H1 (cell line): ENCODE measurements around the gene DYNLT1. TPM values are rescaled to one million over a fixed set of nuclear protein-coding genes. Genes with fewer than 3 reads are reported as not detected.

Source experiments
- CTCF ChIA-PET: fragments of 300-600 bp; sonication (Branson Sonifier 250); formaldehyde crosslinking; loops from one replicate; lab custom pipeline; 2021; ENCODE audit not compliant: partially characterized antibody; lab: Charles Lee
- POLR2A ChIA-PET: fragments of 300-600 bp; sonication (Branson Sonifier 250); formaldehyde crosslinking; loops from one replicate; lab custom pipeline; 2021; ENCODE audit warnings: inconsistent platforms; ENCODE audit not compliant: partially characterized antibody; lab: Charles Lee
- DNase-seq, 2 experiments: peaks; one replicate each; pipeline versions ENCODE4 v3.0.0 to v3.0.0-alpha.2; 2010 to 2022; ENCODE audit warnings: low spot score in 2 of 2, low read depth in 1 of 2, mixed read lengths in 1 of 2
- FAIRE-seq: peaks from 2 replicates; lab custom pipeline; 2011; peaks lifted over from hg19 to GRCh38; lab: Jason Lieb, UNC
- H2AFZ ChIP-seq: 2 replicates; pipeline ENCODE4 v1.8.1; 2012; ENCODE audit warnings: low read length, inconsistent platforms
- H2AK5ac ChIP-seq: 2 replicates; pipeline ENCODE4 v1.6.1; 2013; ENCODE audit warnings: low read depth, low read length
- H2BK120ac ChIP-seq: replicated peaks from 2 replicates; pipeline ENCODE3; 2013; ENCODE audit warnings: low read depth, low read length, inconsistent platforms
- H2BK12ac ChIP-seq: 2 replicates; pipeline ENCODE4 v1.6.1; 2013; ENCODE audit warnings: low read depth, low read length
- H2BK15ac ChIP-seq: 2 replicates; pipeline ENCODE4 v1.6.1; 2013; ENCODE audit warnings: low read length
- H2BK20ac ChIP-seq: 2 replicates; pipeline ENCODE4 v1.6.1; 2013; ENCODE audit warnings: low read length
- H2BK5ac ChIP-seq: 2 replicates; pipeline ENCODE4 v1.6.1; 2013; ENCODE audit warnings: low read depth, low read length
- H3K14ac ChIP-seq: 2 replicates; pipeline ENCODE4 v1.6.1; 2013; ENCODE audit warnings: inconsistent platforms; ENCODE audit not compliant: insufficient read length
- H3K18ac ChIP-seq: 2 replicates; pipeline ENCODE4 v1.6.1; 2013; ENCODE audit warnings: low read length; ENCODE audit errors: extremely low read depth
- H3K23ac ChIP-seq: 2 replicates; pipeline ENCODE4 v1.6.1; 2013; ENCODE audit warnings: inconsistent platforms; ENCODE audit not compliant: insufficient read length
- H3K23me2 ChIP-seq: 2 replicates; pipeline ENCODE4 v1.6.1; 2013; ENCODE audit warnings: low read depth, low read length
- H3K27ac ChIP-seq: 2 replicates; pipeline ENCODE4 v1.6.1; 2011; ENCODE audit warnings: low read depth, low read length, inconsistent platforms
- H3K27me3 ChIP-seq, 4 experiments: replicated peaks in 1 of 4; 1 replicate in 1 of 4; 2 replicates in 3 of 4; pipeline versions ENCODE4 v1.6.1 to v1.8.1; 2011 to 2013; ENCODE audit warnings: low read length in 3 of 4, mild to moderate bottlenecking in 3 of 4, inconsistent platforms in 2 of 4, mixed read lengths in 2 of 4, moderate library complexity in 1 of 4; ENCODE audit not compliant: control insufficient read depth in 3 of 4, insufficient read depth in 3 of 4; ENCODE audit errors: extremely low read depth in 1 of 4
- H3K36me3 ChIP-seq, 4 experiments: 2 replicates each; pipeline versions ENCODE4 v1.6.1 to v1.8.1; 2011 to 2013; ENCODE audit warnings: mild to moderate bottlenecking in 4 of 4, low read length in 3 of 4, moderate library complexity in 2 of 4, control low read depth in 1 of 4, inconsistent platforms in 1 of 4; ENCODE audit not compliant: insufficient read depth in 4 of 4, control insufficient read depth in 2 of 4
- H3K4ac ChIP-seq: replicated peaks from 2 replicates; pipeline ENCODE3; 2013; ENCODE audit warnings: low read length, low read depth, mixed read lengths, inconsistent platforms; ENCODE audit not compliant: insufficient read length
- H3K4me1 ChIP-seq, 4 experiments: replicated peaks in 1 of 4; 1 replicate in 1 of 4; 2 replicates in 3 of 4; pipeline versions ENCODE4 v1.6.1 to v1.8.1; 2011 to 2013; ENCODE audit warnings: low read length in 3 of 4, inconsistent platforms in 2 of 4, mixed read lengths in 1 of 4; ENCODE audit not compliant: insufficient read depth in 4 of 4, control insufficient read depth in 3 of 4
- H3K4me2 ChIP-seq, 2 experiments: 2 replicates each; pipeline versions ENCODE4 v1.6.1 to v1.8.1; 2011 to 2013; ENCODE audit warnings: low read depth in 2 of 2, low read length in 2 of 2, control low read depth in 1 of 2, inconsistent platforms in 1 of 2, mild to moderate bottlenecking in 1 of 2; ENCODE audit not compliant: insufficient read depth in 1 of 2
- H3K4me3 ChIP-seq, 4 experiments: fragments of 200-600, 300-600 bp in 1 of 4; sonication (generic), shearing (Covaris generic), sonication (Bioruptor Twin) in 1 of 4; 2 replicates each; pipeline versions ENCODE4 v1.5.1 to v1.8.1; 2011 to 2016; ENCODE audit warnings: low read length in 4 of 4, low read depth in 3 of 4, control low read depth in 2 of 4, inconsistent platforms in 2 of 4, mild to moderate bottlenecking in 2 of 4, mixed read lengths in 1 of 4, moderate library complexity in 1 of 4; ENCODE audit not compliant: insufficient read depth in 2 of 4; ENCODE audit errors: extremely low read depth in 1 of 4
- H3K56ac ChIP-seq: replicated peaks from 2 replicates; pipeline ENCODE3; 2013; ENCODE audit warnings: low read depth, mild to moderate bottlenecking, mixed read lengths, low read length, inconsistent platforms; ENCODE audit not compliant: insufficient read length
- H3K79me1 ChIP-seq: 2 replicates; pipeline ENCODE4 v1.6.1; 2013; ENCODE audit warnings: low read depth, low read length, control low read depth
- H3K79me2 ChIP-seq, 2 experiments: 2 replicates each; pipeline versions ENCODE4 v1.6.1 to v1.8.1; 2012 to 2013; ENCODE audit warnings: low read length in 2 of 2, mild to moderate bottlenecking in 2 of 2, inconsistent platforms in 1 of 2; ENCODE audit not compliant: insufficient read depth in 2 of 2, control insufficient read depth in 1 of 2
- H3K9ac ChIP-seq, 4 experiments: replicated peaks in 1 of 4; 1 replicate in 1 of 4; 2 replicates in 3 of 4; pipeline versions ENCODE4 v1.6.1 to v1.8.1; 2011 to 2013; ENCODE audit warnings: low read depth in 3 of 4, low read length in 3 of 4, control low read depth in 2 of 4, mild to moderate bottlenecking in 2 of 4, moderate library complexity in 2 of 4, inconsistent platforms in 1 of 4; ENCODE audit errors: extremely low read depth in 1 of 4
- H3K9me3 ChIP-seq, 2 experiments: 2 replicates each; pipeline versions ENCODE4 v1.6.1 to v1.8.1; 2012 to 2013; ENCODE audit warnings: mild to moderate bottlenecking in 2 of 2, moderate library complexity in 2 of 2, control low read depth in 1 of 2, inconsistent platforms in 1 of 2, low read depth in 1 of 2, low read length in 1 of 2, mixed read lengths in 1 of 2; ENCODE audit not compliant: insufficient read depth in 2 of 2
- H4K20me1 ChIP-seq, 2 experiments: replicated peaks in 1 of 2; 2 replicates each; pipeline versions ENCODE3 to v1.8.1; 2011 to 2013; ENCODE audit warnings: inconsistent platforms in 2 of 2, low read length in 2 of 2, mild to moderate bottlenecking in 1 of 2; ENCODE audit not compliant: insufficient read depth in 2 of 2, control insufficient read depth in 1 of 2
- H4K5ac ChIP-seq: 2 replicates; pipeline ENCODE4 v1.6.1; 2013; ENCODE audit warnings: low read length, low read depth, mixed read lengths, inconsistent platforms; ENCODE audit not compliant: insufficient read length
- H4K8ac ChIP-seq: 2 replicates; pipeline ENCODE4 v1.8.0; 2013; ENCODE audit warnings: mild to moderate bottlenecking, moderate library complexity, low read length, inconsistent platforms; ENCODE audit not compliant: insufficient read depth; ENCODE audit errors: extremely low read depth
- H4K91ac ChIP-seq: replicated peaks from 2 replicates; pipeline ENCODE3; 2013; ENCODE audit warnings: low read length, mixed read lengths, inconsistent platforms; ENCODE audit not compliant: insufficient read length
- ATF3 ChIP-seq: IDR thresholded peaks from 2 replicates; pipeline ENCODE4 v1.6.1; 2011; ENCODE audit warnings: low read depth, mild to moderate bottlenecking, low read length; ENCODE audit not compliant: insufficient read depth
- BCL11A ChIP-seq, 2 experiments: IDR thresholded peaks; one replicate each; pipeline ENCODE4 v1.6.1; 2011; ENCODE audit warnings: low read depth in 2 of 2, low read length in 2 of 2, mild to moderate bottlenecking in 2 of 2
- CTBP2 ChIP-seq: IDR thresholded peaks from 2 replicates; pipeline ENCODE4 v1.7.0; 2011; ENCODE audit warnings: borderline replicate concordance, mild to moderate bottlenecking, moderate library complexity, mixed read lengths, low read length; ENCODE audit not compliant: insufficient read depth, insufficient read length
- EP300 ChIP-seq, 2 experiments: IDR thresholded peaks; 1 replicate in 1 of 2; 2 replicates in 1 of 2; pipeline ENCODE4 v1.6.1; 2011 to 2012; ENCODE audit warnings: low read depth in 2 of 2, low read length in 2 of 2, mild to moderate bottlenecking in 2 of 2, borderline replicate concordance in 1 of 2, inconsistent platforms in 1 of 2, moderate library complexity in 1 of 2
- HDAC6 ChIP-seq: IDR thresholded peaks from one replicate; pipeline ENCODE4 v1.7.1; 2012; ENCODE audit warnings: low read depth, mild to moderate bottlenecking, inconsistent platforms, low read length, moderate library complexity
- NANOG ChIP-seq: IDR thresholded peaks from 2 replicates; pipeline ENCODE4 v1.6.1; 2011; ENCODE audit warnings: low read length, low read depth, mild to moderate bottlenecking, inconsistent platforms; ENCODE audit not compliant: insufficient read depth, poor library complexity, severe bottlenecking
- RAD21 ChIP-seq, 2 experiments: IDR thresholded peaks in 1 of 2; conservative IDR thresholded peaks in 1 of 2; 2 replicates each; pipeline ENCODE4 v1.6.1; 2011; ENCODE audit warnings: low read depth in 2 of 2, low read length in 2 of 2, improper control_type of control experiment in 1 of 2, inconsistent platforms in 1 of 2, mild to moderate bottlenecking in 1 of 2, moderate library complexity in 1 of 2
- RFX5 ChIP-seq: IDR thresholded peaks from 2 replicates; pipeline ENCODE4 v1.6.1; 2011; ENCODE audit warnings: low read depth, low read length, improper control_type of control experiment, borderline replicate concordance
- SP4 ChIP-seq: IDR thresholded peaks from 2 replicates; pipeline ENCODE4 v1.6.1; 2012; ENCODE audit warnings: low read length, inconsistent platforms
- SRF ChIP-seq: IDR thresholded peaks from 2 replicates; pipeline ENCODE4 v1.6.1; 2011; ENCODE audit warnings: mild to moderate bottlenecking, low read depth, low read length, moderate library complexity
- TBP ChIP-seq: IDR thresholded peaks from 2 replicates; pipeline ENCODE4 v1.6.1; 2011; ENCODE audit warnings: low read depth, low read length, improper control_type of control experiment
- WGBS, 2 experiments: shearing (Covaris generic) in 1 of 2; methylation state at CpG; one replicate each; pipeline versions ENCODE4 v1.1.6 to v1.1.7; 2013 to 2015; ENCODE audit warnings: low lambda C conversion rate in 2 of 2, mixed read lengths in 2 of 2, inconsistent platforms in 1 of 2, low coverage in 1 of 2, missing lambda C conversion rate in 1 of 2; ENCODE audit not compliant: insufficient replicate concordance in 2 of 2, insufficient coverage in 1 of 2, insufficient read length in 1 of 2; ENCODE audit errors: extremely low coverage in 1 of 2, missing lambda C conversion rate in 1 of 2; 5-methylcytosine and 5-hydroxymethylcytosine counted together
- polyA plus RNA-seq, 7 experiments: library from polyadenylated mRNA; depleted of rRNA in 3 of 7; stranded (reverse) in 5 of 7; unstranded in 2 of 7; fragments of >200 nt in 5 of 7; fragments of 200-250 nt in 2 of 7; gene quantifications; 1 replicate in 5 of 7; 2 replicates in 1 of 7; 4 replicates in 1 of 7; pipeline versions ENCODE4 v1.2.1 to v1.2.3, GENCODE V29; 2011 to 2013; ENCODE audit warnings: missing spikeins in 2 of 7, mixed read lengths in 2 of 7
- total RNA-seq: library from RNA; stranded (reverse); fragmentation: NEBNext Ultra II Directional; extraction: Animal tissue kit (Norgen Biotek cat#: 25700); gene quantifications from 2 replicates; pipeline ENCODE4 v1.2.1, GENCODE V29; 2021

Gene DYNLT1
- total and polyA plus RNA-seq, 2 of the 8 experiments (the other 6 are each of a cell fraction or from before 2014, with no cell fraction given), result 119 to 245 TPM

GRCh38 chr6:158607411-158608170, 37.0 kb downstream of the DYNLT1 start:
- Histone ChIP-seq H3K9me3 (no peaks in the 10 kb centered on the region), H3K27ac (no peak overlapping the region), H3K23ac (no peak overlapping the region), H3K4ac (no peak overlapping the region), H3K9ac (no peak overlapping the region), H4K8ac (no peak overlapping the region), H2BK20ac (no peak overlapping the region), H4K91ac (no peak overlapping the region), H2BK5ac (no peak overlapping the region), H2AFZ (no peak overlapping the region), H3K27me3 (no peaks in the 10 kb centered on the region), H4K5ac (no peak overlapping the region), H4K20me1 (peaks cover 3 to 4% of the 10 kb centered on the region in 2 experiments), H3K4me2 (no peak overlapping the region), H2AK5ac (no peak overlapping the region), H2BK12ac (no peak overlapping the region), H2BK15ac (no peak overlapping the region), H3K56ac (no peak overlapping the region), H3K79me2 (peaks cover 0 to under 1% of the 10 kb centered on the region in 2 experiments; a peak in 1 of 4 replicates), H3K79me1 (no peaks in the 10 kb centered on the region; the same call in 1 of the 2 replicates), H3K18ac (no peak overlapping the region), H3K36me3 (peaks cover 17 to 40% (median 31%) of the 10 kb centered on the region in 4 experiments), H3K23me2 (no peaks in the 10 kb centered on the region), H3K4me3 (no peak overlapping the region), H3K4me1 (peaks cover 7 to 14% (median 10%) of the 10 kb centered on the region in 4 experiments; a peak in 5 of 7 replicates), H2BK120ac (no peak overlapping the region), H3K14ac (no peak overlapping the region)
- FAIRE-seq, result no peak
- no peak for DNase-seq
- WGBS, 2 experiments, result 96% methylated on average over 14 of the region's 14 CpGs; no CpG with 5 or more reads in 1 of the 2 experiments
- CTCF ChIA-PET, result interaction anchor here (0.6 to 2.2 kb wide), 8 partner anchors 9 to 387 kb away, joined by 3 to 6 read pairs (median 4); no protein-coding TSS in a partner anchor
- POLR2A ChIA-PET, result no interaction called here
- TF ChIP-seq BCL11A (IDR thresholded peaks at IDR 0.05; ENCODE audit: low read depth in 2 of 2, low read length in 2 of 2) (no peak), EP300 (IDR thresholded peaks at IDR 0.05; ENCODE audit: borderline replicate concordance in 1 of 2, low read depth in 2 of 2, low read length in 2 of 2) (no peak), HDAC6 (no peak), ATF3 (no peak), SRF (no peak), CTBP2 (no peak), RFX5 (no peak), RAD21 (IDR thresholded peaks at IDR 0.05 in 1 of 2, conservative IDR thresholded peaks at IDR 0.05 in 1 of 2; ENCODE audit: low read depth in 2 of 2, low read length in 2 of 2) (no peak), SP4 (no peak), NANOG (no peak), TBP (no peak)
